Measurements from ENCODE around the gene TLL2.

GRCh38 chr10:96358851-96359540, 154.7 kb downstream of the TLL2 start, which contains the start of gene OPALIN:
- no peak for TF ChIP-seq CTCF (conservative IDR thresholded peaks at IDR 0.05 in 1 of 2, IDR thresholded peaks at IDR 0.05 in 1 of 2; ENCODE audit: extremely low read depth in 1 of 2, insufficient read depth in 1 of 2, low read depth in 1 of 2, low read length in 2 of 2)
- no peak for TF ChIP-seq EZH2 (IDR thresholded peaks at IDR 0.05; ENCODE audit: borderline replicate concordance, low read length)

Data from mammary epithelial cell (primary cell).